Hematopoietic multipotent progenitor cell treated with erythropoietin and hydrocortisone succinate and interleukin-3 and kit ligand, for 8 days (in vitro differentiated cells): ENCODE results near the gene H1-8.

ENCODE experiments used
- DNase-seq: peaks from one replicate; pipeline ENCODE4 v3.0.0-alpha.2; 2015

Gene H1-8

GRCh38 chr3:129556890-129557547 is 14.0 kb downstream of the H1-8 start:
- no peak for DNase-seq

GRCh38 chr3:129557548-129557894 is 14.5 kb downstream of the H1-8 start:
- DNase-seq, result no peak

GRCh38 chr3:129558081-129558771 is 15.3 kb downstream of the H1-8 start:
- no peak for DNase-seq

- no peak for DNase-seq
Measured at GRCh38 chr3:129558772-129559564, 16.0 kb downstream of the H1-8 start.

- no peak for DNase-seq
Measured at GRCh38 chr3:129559565-129560079, 16.6 kb downstream of the H1-8 start.

GRCh38 chr3:129560269-129560787 is 17.4 kb downstream of the H1-8 start:
- DNase-seq, result no peak

- no peak for DNase-seq
Measured at GRCh38 chr3:129560911-129561594, 18.1 kb downstream of the H1-8 start.

- no peak for DNase-seq
Measured at GRCh38 chr3:129561619-129562248, 18.8 kb downstream of the H1-8 start.

GRCh38 chr3:129562803-129563202 is 19.8 kb downstream of the H1-8 start:
- DNase-seq, result no peak

- DNase-seq, result no peak
Measured at GRCh38 chr3:129563332-129563731, 20.4 kb downstream of the H1-8 start.

- DNase-seq, result no peak
Measured at GRCh38 chr3:129563850-129564535, 21.0 kb downstream of the H1-8 start.

GRCh38 chr3:129564981-129565644 is 22.1 kb downstream of the H1-8 start:
- DNase-seq, result no peak

GRCh38 chr3:129565902-129566301 is 22.9 kb downstream of the H1-8 start:
- DNase-seq, result no peak

- no peak for DNase-seq
Measured at GRCh38 chr3:129567176-129567705, 24.3 kb downstream of the H1-8 start.

- DNase-seq, result no peak
Measured at GRCh38 chr3:129567939-129568338, 25.0 kb downstream of the H1-8 start.

- DNase-seq, result no peak
Measured at GRCh38 chr3:129569856-129570255, 26.9 kb downstream of the H1-8 start.

- DNase-seq, result no peak
Measured at GRCh38 chr3:129571605-129572547, 28.9 kb downstream of the H1-8 start.

- DNase-seq, result no peak
Measured at GRCh38 chr3:129572603-129573002, 29.6 kb downstream of the H1-8 start.

GRCh38 chr3:129573493-129573892 is 30.5 kb downstream of the H1-8 start:
- no peak for DNase-seq

GRCh38 chr3:129574206-129574605 is 31.2 kb downstream of the H1-8 start:
- no peak for DNase-seq
